Renal cortex interstitium (tissue), 15 donors: ENCODE measurements around the gene FNDC10. TPM values are rescaled to one million over a fixed set of nuclear protein-coding genes. Genes with fewer than 3 reads are reported as not detected.
"Not testable (repeated sequence)": the region's sequence is repeated elsewhere in the genome, so short reads cannot be mapped to it uniquely, and the experiment has no call there.

Source experiments
- DNase-seq, 11 donors: peaks; one replicate each; pipeline ENCODE4 v3.0.0-alpha.2; 2013; ENCODE audit warnings: low read depth in 9 of 11, low spot score in 4 of 11; ENCODE audit errors: extremely low read depth in 1 of 11
- long read RNA-seq, 16 experiments: transcript quantifications; one replicate each; lab custom pipeline, GENCODE V29; 2026
- polyA plus RNA-seq, 3 donors: library from polyadenylated mRNA; unstranded; fragments of 120-200 nt; gene quantifications; one replicate each; pipeline ENCODE4 v1.2.1, GENCODE V29; 2013; ENCODE audit not compliant: insufficient read length in 3 of 3

FNDC10 gene
- 1 to 10 TPM; 1.8 to 4.8 (median 3.2) TPM for polyA plus RNA-seq
- long read RNA-seq, donor 1, transcript FNDC10-201 (1 exons, 2,085 nt), result major isoform, 8 of 8 reads
- long read RNA-seq, donor 1, partial matches to known transcripts, result 0 of 8 reads
- long read RNA-seq, donor 1, other reads (novel, unspliced or antisense), result 0 of 8 reads
- long read RNA-seq, donor 2, transcript FNDC10-201 (1 exons, 2,085 nt), result major isoform, 11 of 11 reads
- long read RNA-seq, donor 2, partial matches to known transcripts, result 0 of 11 reads
- long read RNA-seq, donor 2, other reads (novel, unspliced or antisense), result 0 of 11 reads
- long read RNA-seq, donor 3, transcript FNDC10-201 (1 exons, 2,085 nt), result major isoform, 5 of 5 reads
- long read RNA-seq, donor 3, partial matches to known transcripts, result 0 of 5 reads
- long read RNA-seq, donor 3, other reads (novel, unspliced or antisense), result 0 of 5 reads
- long read RNA-seq, donor 4, transcript FNDC10-201 (1 exons, 2,085 nt), result major isoform, 8 of 8 reads
- long read RNA-seq, donor 4, partial matches to known transcripts, result 0 of 8 reads
- long read RNA-seq, donor 4, other reads (novel, unspliced or antisense), result 0 of 8 reads
- long read RNA-seq, donor 5, result 0 reads
- long read RNA-seq, donor 6, transcript FNDC10-201 (1 exons, 2,085 nt), result major isoform, 7 of 7 reads
- long read RNA-seq, donor 6, partial matches to known transcripts, result 0 of 7 reads
- long read RNA-seq, donor 6, other reads (novel, unspliced or antisense), result 0 of 7 reads
- long read RNA-seq, donor 7, partial matches to known transcripts, result 0 of 1 reads
- long read RNA-seq, donor 7, other reads (novel, unspliced or antisense), result 0 of 1 reads
- long read RNA-seq, donor 8, partial matches to known transcripts, result 0 of 4 reads
- long read RNA-seq, donor 8, other reads (novel, unspliced or antisense), result 0 of 4 reads
- long read RNA-seq, donor 9, partial matches to known transcripts, result 0 of 3 reads
- long read RNA-seq, donor 9, other reads (novel, unspliced or antisense), result 0 of 3 reads
- long read RNA-seq, donor 10, partial matches to known transcripts, result 0 of 3 reads
- long read RNA-seq, donor 10, other reads (novel, unspliced or antisense), result 0 of 3 reads
- long read RNA-seq, donor 11, transcript FNDC10-201 (1 exons, 2,085 nt), result major isoform, 7 of 7 reads
- long read RNA-seq, donor 11, partial matches to known transcripts, result 0 of 7 reads
- long read RNA-seq, donor 11, other reads (novel, unspliced or antisense), result 0 of 7 reads
- long read RNA-seq, donor 12, transcript FNDC10-201 (1 exons, 2,085 nt), result major isoform, 6 of 6 reads
- long read RNA-seq, donor 12, partial matches to known transcripts, result 0 of 6 reads
- long read RNA-seq, donor 12, other reads (novel, unspliced or antisense), result 0 of 6 reads
- long read RNA-seq, donor 13, transcript FNDC10-201 (1 exons, 2,085 nt), result major isoform, 14 of 14 reads
- long read RNA-seq, donor 13, partial matches to known transcripts, result 0 of 14 reads
- long read RNA-seq, donor 13, other reads (novel, unspliced or antisense), result 0 of 14 reads
- long read RNA-seq, donor 14, transcript FNDC10-201 (1 exons, 2,085 nt), result major isoform, 5 of 5 reads
- long read RNA-seq, donor 14, partial matches to known transcripts, result 0 of 5 reads
- long read RNA-seq, donor 14, other reads (novel, unspliced or antisense), result 0 of 5 reads
- long read RNA-seq, donor 15, partial matches to known transcripts, result 0 of 1 reads
- long read RNA-seq, donor 15, other reads (novel, unspliced or antisense), result 0 of 1 reads
- long read RNA-seq, donor 16, transcript FNDC10-201 (1 exons, 2,085 nt), result major isoform, 11 of 11 reads
- long read RNA-seq, donor 16, partial matches to known transcripts, result 0 of 11 reads
- long read RNA-seq, donor 16, other reads (novel, unspliced or antisense), result 0 of 11 reads

GRCh38 chr1:1599935-1600860 lies at the start of gene FNDC10:
Gene FNDC10, minus strand, starts transcription at chr1:1600135. Its CDS starts 120 bp downstream, at chr1:1600015.
- DNase-seq, result no peak

GRCh38 chr1:1648265-1648664 lies 48.3 kb upstream of the FNDC10 start:
- not testable (repeated sequence) for DNase-seq

- DNase-seq, result not testable (repeated sequence)
Observed at GRCh38 chr1:1647567-1648241, 47.8 kb upstream of the FNDC10 start.

- DNase-seq, result not testable (repeated sequence)
Observed at GRCh38 chr1:1646326-1646725, 46.4 kb upstream of the FNDC10 start.

GRCh38 chr1:1640711-1641461 lies 41.0 kb upstream of the FNDC10 start:
- DNase-seq, result not testable (repeated sequence)

- not testable (repeated sequence) for DNase-seq
Observed at GRCh38 chr1:1640081-1640480, 40.1 kb upstream of the FNDC10 start.

GRCh38 chr1:1639368-1639767 lies 39.4 kb upstream of the FNDC10 start:
- DNase-seq, result not testable (repeated sequence)

GRCh38 chr1:1638528-1638927 lies 38.6 kb upstream of the FNDC10 start:
- DNase-seq, result not testable (repeated sequence)

- DNase-seq, result not testable (repeated sequence)
Observed at GRCh38 chr1:1637479-1637875, 37.5 kb upstream of the FNDC10 start.

GRCh38 chr1:1636621-1637478 lies 36.9 kb upstream of the FNDC10 start:
- not testable (repeated sequence) for DNase-seq

GRCh38 chr1:1634613-1635012 lies 34.7 kb upstream of the FNDC10 start:
- DNase-seq, result not testable (repeated sequence)

- DNase-seq, result not testable (repeated sequence)
Observed at GRCh38 chr1:1633409-1633808, 33.5 kb upstream of the FNDC10 start.

GRCh38 chr1:1631782-1632420 lies 32.0 kb upstream of the FNDC10 start, which contains the start of gene MMP23B:
Gene MMP23B, plus strand, starts transcription at chr1:1632173. Its CDS starts 46 bp downstream, at chr1:1632219.
- DNase-seq, result peak in 6 of 11 donors; percentile 32 to 67 (median 64)
